Hematopoietic multipotent progenitor cell treated with erythropoietin and hydrocortisone succinate and interleukin-3 and kit ligand, for 4 days (in vitro differentiated cells): ENCODE data around the gene MOK.

ENCODE experiments used
- DNase-seq: peaks from one replicate; pipeline ENCODE4 v3.0.0-alpha.2; 2015

The MOK gene

DNA sequence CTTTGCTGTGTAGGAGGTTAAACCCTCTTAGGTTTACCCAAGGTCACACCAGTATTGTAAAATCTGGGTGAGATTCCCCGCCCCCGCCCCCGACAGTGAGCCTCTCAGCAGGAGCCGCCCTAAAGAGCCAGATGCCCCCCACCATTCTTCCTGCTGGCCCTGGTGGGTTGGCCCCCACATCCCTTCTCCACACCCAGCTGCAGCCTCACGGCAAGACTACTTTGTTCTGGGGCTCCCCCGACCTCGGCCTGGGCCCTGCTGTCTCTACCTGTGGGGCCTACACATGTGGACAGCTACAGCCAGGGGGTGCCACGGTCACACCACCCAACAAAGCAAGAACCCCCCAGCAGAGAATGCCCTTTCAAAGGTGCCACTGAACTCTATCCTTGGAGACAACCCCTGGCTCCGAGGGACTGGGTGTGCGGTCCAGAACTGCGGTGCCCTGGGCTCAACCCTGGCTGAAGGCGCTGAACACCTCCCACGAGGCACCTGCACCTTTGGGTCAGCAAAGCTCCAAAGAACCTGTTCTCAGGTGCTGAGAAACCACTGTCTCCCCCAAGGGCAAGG is 82.9 kb downstream of the MOK start:
- no peak for DNase-seq

GRCh38 chr14:102221026-102221425 is 83.9 kb downstream of the MOK start:
- DNase-seq = no peak

GRCh38 chr14:102220031-102220430 is 84.9 kb downstream of the MOK start:
- DNase-seq = no peak

- DNase-seq = no peak
These were observed 85.6 kb downstream of the MOK start for GRCh38 chr14:102219316-102219715.

DNA sequence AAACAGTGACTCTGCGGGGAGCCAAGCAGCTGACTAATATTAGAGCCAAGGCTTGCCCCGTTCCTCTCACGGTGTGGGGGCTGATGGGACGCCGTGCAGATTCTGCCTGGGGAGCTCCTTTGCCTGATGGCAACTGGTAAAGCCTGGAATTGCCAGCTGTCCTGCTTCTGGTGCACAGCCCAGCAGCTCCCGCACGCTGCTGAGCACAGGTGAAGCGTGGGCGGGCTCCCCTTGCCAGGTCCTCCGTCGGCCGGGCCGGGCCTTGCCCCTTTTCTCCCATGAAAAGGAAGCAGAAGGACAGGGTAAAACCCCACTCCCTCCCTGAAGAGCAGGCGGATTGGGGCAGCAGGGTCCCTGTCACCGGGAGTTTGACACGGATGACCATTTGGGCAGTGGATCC is 86.3 kb downstream of the MOK start:
- DNase-seq = no peak

DNA sequence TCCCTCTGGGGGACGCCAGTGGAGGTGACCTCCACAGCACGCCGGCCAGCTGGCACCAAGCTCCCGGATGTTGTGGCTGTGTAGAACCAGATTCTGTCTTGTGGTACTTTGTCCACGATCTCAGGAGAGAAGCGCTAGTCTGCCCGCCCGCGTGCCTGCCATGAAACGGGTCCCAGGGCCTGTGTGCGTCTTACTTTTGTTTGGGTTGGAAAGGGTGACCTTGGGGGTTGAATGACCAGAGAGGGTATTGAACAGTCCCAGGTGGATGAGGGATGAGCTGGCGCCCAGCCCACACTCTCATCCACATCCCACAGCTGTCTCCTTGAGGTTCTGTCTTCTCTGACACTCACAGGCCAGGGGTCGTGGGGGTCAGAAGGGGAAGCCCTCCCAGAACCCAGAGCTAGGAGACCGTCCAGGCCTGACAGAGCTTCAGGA is 87.0 kb downstream of the MOK start:
- DNase-seq = no peak

DNA sequence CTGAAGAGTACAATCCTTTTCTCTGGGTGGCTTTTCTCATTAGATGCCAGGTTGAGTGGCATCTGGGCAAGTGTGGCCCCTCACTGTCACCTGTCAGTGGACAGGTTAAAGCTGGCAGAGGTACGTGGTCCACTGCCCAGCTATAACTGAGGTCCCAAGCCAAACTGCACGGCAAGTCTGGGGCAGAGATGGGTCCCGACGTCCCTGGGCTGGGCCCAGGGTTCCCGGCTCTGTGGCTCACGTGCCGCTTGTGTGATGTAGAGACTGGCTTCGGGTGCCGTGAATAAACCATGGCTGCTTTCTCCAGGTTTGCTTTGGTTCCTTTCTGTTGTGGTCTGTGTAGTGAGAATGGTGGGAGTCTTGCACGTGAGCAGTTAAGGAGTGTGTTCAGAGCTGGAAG is 87.6 kb downstream of the MOK start:
- no peak for DNase-seq

GRCh38 chr14:102215576-102216250 is 89.3 kb downstream of the MOK start:
- DNase-seq = no peak

- no peak for DNase-seq
These were observed 89.9 kb downstream of the MOK start for GRCh38 chr14:102215071-102215470.

DNA sequence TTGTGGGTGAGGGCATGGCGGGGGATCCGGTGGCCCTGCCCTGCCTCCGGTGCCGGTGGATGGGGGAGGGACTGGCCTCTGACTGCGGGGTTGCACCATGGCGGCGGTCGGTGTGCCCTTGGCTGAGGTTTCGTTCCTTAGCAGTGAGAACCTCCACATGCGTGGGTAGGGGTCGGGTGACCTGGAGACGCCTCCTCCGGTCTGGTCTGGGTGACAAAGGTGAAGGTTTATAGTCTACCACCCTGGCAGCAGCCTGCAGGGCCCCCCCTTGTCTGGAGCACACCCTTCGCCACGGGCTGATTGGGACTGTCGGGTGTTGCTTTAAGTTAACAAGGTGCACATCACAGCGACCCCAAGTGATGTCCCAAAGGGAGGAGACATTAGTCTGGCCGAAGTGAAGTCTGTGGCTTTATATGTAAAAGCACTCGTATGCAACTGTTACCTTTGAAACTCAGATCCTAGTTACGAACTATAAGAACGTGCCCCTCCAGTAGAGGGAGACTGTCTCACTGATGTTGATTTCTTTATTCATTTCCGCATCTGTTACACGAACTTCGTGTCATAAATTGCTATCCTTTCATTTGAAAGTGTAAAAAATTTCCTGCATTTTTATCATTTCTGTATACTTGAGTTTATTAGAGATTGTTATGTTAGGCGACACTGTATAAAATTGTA is 90.8 kb downstream of the MOK start:
- DNase-seq = peak; percentile 38

GRCh38 chr14:102213470-102213869 is 91.5 kb downstream of the MOK start:
- no peak for DNase-seq

DNA sequence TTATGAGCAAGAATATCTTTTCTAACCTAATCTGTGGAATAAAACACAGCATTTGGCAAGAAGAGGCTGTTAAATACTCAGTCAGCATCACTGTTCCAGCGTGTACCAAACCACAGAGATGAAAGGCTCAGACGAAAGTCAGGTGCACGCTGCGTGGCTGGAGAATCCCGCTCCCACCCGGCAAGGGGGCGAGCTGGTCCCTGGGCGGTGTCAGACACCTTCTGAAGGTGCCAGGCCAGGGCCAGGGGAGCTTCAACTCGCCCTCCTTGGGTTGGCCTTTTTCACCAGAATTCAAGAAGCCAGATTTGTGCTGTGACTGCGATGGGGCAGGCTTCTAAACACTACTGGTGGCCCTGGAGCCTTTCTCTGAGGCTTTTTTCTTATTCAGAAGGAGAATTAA is 92.1 kb downstream of the MOK start:
- DNase-seq = no peak

DNA sequence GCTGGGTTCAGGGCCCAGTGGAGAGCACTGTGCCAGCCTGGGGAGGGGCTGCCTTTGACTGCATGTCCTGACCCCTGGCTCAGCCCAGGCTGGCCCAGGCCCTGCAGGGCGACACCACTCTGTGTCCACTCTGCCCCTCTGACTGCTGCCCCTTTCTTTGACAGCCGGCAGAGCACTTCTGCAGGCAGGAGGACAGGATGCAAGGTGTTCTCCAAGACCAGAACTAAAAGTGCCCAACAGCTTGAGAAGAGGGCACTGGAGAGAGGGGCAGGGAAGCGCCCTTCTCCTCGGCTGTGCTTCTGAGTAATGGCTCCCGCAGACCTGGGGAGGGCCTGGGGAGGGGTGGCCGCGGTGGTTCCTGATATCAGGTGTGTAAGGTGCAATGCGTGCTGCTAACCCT is 92.6 kb downstream of the MOK start:
- DNase-seq = no peak

DNA sequence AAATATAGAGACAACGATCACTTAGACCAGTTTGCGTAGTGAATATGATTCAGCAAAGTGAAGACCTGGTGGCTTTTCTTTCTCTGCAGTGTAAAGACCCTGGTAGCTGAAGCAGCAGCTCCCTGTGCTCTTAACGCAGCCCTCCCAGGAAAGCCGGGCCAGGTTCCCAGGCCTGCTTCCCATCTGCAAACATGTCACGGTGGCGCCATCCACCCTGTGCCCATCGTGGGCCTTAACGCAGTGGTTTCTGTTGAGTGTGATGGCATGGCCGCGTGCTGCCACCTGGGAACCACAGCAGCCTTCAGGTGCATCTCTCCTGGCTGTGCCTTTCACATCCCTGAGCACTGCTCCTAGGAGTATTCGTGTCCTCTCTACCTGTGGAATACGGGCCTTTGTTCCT is 93.7 kb downstream of the MOK start:
- DNase-seq = no peak

DNA sequence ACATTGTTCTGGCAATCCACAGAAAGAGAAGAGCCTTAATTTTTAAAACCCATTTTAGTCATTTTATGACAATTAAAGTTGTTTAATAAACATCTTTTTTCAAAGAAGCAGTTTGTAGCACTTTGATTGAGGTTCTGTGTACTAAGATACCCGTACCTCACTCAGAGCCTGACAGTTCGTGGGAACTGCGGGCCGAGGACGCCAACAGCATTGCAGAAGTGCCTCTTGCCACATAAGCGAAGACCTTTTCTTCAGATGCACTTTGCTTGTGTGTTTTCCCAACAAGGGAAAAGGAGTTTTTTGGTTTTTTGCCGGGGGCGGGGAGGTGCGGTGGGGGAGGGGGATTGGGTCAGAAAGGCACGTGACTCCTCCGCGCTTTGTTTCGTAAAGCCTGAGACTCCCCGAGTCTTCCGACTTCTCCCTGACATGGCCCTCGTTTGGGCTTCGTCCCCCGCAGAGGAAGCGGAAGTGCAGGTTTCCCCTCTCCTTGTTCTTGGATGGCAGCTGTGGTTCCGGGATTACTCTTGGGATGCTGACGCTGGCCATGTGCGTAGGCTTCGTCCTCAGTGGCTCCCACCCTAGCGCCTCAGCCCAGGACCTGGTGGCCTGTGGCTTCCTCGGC is 94.4 kb downstream of the MOK start:
- DNase-seq = no peak

DNA sequence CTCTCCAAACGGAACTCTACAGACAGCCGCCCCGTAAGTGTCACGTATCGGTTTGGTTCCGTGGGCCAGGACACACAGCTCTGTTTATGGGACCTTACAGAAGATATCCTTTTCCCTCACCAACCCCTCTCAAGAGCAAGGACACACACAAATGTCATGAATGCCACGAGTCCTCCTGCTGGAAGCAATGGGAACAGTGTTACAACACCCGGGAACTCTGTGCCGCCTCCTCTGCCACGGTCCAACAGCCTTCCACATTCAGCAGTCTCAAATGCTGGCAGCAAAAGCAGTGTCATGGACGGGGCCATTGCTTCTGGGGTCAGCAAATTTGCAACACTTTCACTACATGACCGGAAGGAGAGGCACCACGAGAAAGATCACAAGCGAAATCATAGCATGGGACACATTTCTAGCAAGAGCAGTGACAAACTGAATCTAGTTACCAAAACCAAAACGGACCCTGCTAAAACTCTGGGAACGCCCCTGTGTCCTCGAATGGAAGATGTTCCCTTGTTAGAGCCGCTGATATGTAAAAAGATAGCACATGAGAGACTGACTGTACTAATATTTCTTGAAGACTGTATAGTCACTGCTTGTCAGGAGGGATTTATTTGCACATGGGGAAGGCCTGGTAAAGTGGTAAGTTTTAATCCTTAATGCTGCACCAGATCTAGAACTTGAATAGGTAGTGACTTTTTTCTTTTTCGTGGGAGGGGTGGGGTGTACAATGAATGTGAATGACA is 95.6 kb downstream of the MOK start:
- DNase-seq = no peak

DNA sequence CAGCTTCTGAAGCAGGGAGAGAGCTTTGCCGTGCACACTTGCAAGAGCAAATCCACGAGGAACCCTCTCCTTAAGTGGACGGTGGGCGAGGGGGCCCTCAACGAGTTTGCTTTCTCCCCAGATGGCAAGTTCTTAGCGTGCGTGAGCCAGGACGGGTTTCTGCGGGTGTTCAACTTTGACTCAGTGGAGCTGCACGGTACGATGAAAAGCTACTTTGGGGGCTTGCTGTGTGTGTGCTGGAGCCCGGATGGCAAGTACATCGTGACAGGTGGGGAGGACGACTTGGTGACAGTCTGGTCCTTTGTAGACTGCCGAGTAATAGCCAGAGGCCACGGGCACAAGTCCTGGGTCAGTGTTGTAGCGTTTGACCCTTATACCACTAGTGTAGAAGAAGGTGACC is 96.2 kb downstream of the MOK start:
- no peak for DNase-seq

- no peak for DNase-seq
These were observed 97.1 kb downstream of the MOK start for GRCh38 chr14:102207831-102208365.

DNA sequence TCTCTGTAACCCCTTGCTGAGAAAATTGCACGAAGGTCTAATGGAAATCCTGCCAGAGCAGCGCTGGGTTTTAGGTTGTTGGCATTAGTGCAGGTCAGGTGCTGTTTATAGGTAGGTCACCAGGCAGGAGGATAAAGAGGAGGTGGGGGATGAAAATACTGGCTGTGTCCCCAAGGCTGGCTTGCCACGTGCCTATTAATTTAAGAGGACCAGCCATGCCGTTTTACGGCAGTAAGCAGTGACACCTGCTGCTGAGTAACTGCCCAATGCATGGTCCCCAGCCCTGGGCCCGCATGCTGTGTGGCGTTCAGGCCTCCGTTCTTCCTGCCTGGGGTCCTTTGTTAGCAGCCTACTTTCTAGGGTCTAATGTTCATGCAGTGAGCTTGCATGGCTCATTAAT is 98.0 kb downstream of the MOK start:
- DNase-seq = no peak

GRCh38 chr14:102205560-102205959 is 99.4 kb downstream of the MOK start:
- DNase-seq = no peak

GRCh38 chr14:102203382-102203781 is 101.6 kb downstream of the MOK start:
- DNase-seq = no peak

DNA sequence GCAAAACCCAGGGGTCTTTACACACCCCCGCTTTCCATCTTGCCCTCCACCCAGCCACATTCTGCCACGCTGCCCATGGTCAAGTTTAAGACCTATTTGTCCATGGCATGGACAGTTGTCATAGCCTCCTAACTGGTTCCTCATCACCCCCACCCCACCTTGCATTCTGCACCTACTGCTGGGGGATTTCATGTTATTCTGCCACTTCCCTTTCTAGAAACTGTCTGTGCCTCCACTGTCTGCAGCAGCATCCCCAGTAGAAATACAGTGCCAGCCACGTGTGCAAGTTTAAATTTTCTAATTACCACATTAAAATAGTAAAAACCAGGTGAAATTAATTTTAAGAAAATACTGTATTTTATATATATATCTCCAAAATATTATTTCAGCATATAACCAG is 102.0 kb downstream of the MOK start:
- DNase-seq = no peak

- DNase-seq = no peak
These were observed 103.2 kb downstream of the MOK start for GRCh38 chr14:102201776-102202175.
